Right lobe of liver (tissue), 6 donors: ENCODE results near the gene ROR2. TPM values are rescaled to one million over a fixed set of nuclear protein-coding genes. Genes with fewer than 3 reads are reported as not detected.

Experiments
- ATAC-seq, 4 donors: fragments of 200-7000 bp; cut with Tn5 transposase; one replicate each; pipeline ENCODE4 v1.9.1; 2020; ENCODE audit warnings: mild to moderate bottlenecking in 4 of 4, moderate library complexity in 4 of 4
- DNase-seq, 3 donors: peaks; one replicate each; pipeline ENCODE4 v3.0.0-alpha.2; 2020
- H3K27ac ChIP-seq, 3 donors: fragments of 200-600 bp; one replicate each; pipeline ENCODE4 v1.8.0; 2022
- H3K27me3 ChIP-seq, 2 donors: fragments of 200-600 bp; one replicate each; pipeline ENCODE4 v1.8.0; 2022
- H3K36me3 ChIP-seq, 4 donors: fragments of 200-600 bp; sonication (generic) in 1 of 4; one replicate each; pipeline versions ENCODE4 v1.5.1 to v1.8.0; 2017 to 2022; ENCODE audit warnings: control low read depth in 1 of 4
- H3K4me1 ChIP-seq, 4 donors: fragments of 200-600 bp; sonication (generic) in 1 of 4; one replicate each; pipeline versions ENCODE4 v1.5.1 to v1.8.0; 2017 to 2022; ENCODE audit warnings: control low read depth in 1 of 4
- H3K4me3 ChIP-seq, 3 donors: fragments of 200-600 bp; one replicate each; pipeline ENCODE4 v1.8.0; 2022
- H3K9me3 ChIP-seq, 4 donors: fragments of 200-600 bp; sonication (generic) in 1 of 4; one replicate each; pipeline versions ENCODE4 v1.5.1 to v1.8.0; 2017 to 2022; ENCODE audit warnings: control low read depth in 1 of 4
- POLR2A ChIP-seq: fragments of 450-650 bp; IDR thresholded peaks from one replicate; pipeline ENCODE4 v1.6.1; 2017; ENCODE audit warnings: antibody characterized with exemption, mild to moderate bottlenecking
- whole genome bisulfite sequencing: methylation state at CpG from one replicate; pipeline ENCODE4 v1.1.6; 2018; ENCODE audit warnings: low coverage, low lambda C conversion rate; ENCODE audit not compliant: insufficient coverage; ENCODE audit errors: missing lambda C conversion rate; 5-methylcytosine and 5-hydroxymethylcytosine counted together
- intact Hi-C, 2 donors: fragments of 100-400 bp; cut with DNase I; formaldehyde crosslinking; loops; one replicate each; pipeline versions ENCODE4 v1.11.2 to v1.14.1; 2022
- total RNA-seq, 6 experiments: library from RNA; depleted of rRNA in 2 of 6; stranded (reverse); fragments of >200 nt in 2 of 6; fragmentation: NEBNext Ultra II Directional in 3 of 6; extraction: Animal tissue kit (Norgen Biotek cat#: 25700) in 3 of 6; gene quantifications; one replicate each; pipeline versions ENCODE4 v1.1.0 to v1.2.4, GENCODE V29; 2016 to 2023
- TF ChIP-seq, protein P1 (sequence below), 4 donors: fragments of 200-600 bp in 3 of 4; fragments of 450-650 bp in 1 of 4; IDR thresholded peaks; one replicate each; pipeline versions ENCODE4 v1.5.1 to v1.8.0; 2016 to 2022; ENCODE audit warnings: antibody characterized with exemption in 4 of 4, mild to moderate bottlenecking in 2 of 4
- donor health status: DM: no; HTN: yes; CAD: no.
- donor health status: DM: no; HTN: no; CAD: no.
- donor health status: DM: no; HTN: no; CAD: no.
- donor health status: DM: no; HTN: yes; CAD: no.
- donor health status: DM: no; HTN: yes; CAD: no.

The ROR2 gene
- total RNA-seq, 6 experiments from 2014 or later, result 0.12 to 1.2 (median 0.49) TPM; not detected in 1

DNA sequence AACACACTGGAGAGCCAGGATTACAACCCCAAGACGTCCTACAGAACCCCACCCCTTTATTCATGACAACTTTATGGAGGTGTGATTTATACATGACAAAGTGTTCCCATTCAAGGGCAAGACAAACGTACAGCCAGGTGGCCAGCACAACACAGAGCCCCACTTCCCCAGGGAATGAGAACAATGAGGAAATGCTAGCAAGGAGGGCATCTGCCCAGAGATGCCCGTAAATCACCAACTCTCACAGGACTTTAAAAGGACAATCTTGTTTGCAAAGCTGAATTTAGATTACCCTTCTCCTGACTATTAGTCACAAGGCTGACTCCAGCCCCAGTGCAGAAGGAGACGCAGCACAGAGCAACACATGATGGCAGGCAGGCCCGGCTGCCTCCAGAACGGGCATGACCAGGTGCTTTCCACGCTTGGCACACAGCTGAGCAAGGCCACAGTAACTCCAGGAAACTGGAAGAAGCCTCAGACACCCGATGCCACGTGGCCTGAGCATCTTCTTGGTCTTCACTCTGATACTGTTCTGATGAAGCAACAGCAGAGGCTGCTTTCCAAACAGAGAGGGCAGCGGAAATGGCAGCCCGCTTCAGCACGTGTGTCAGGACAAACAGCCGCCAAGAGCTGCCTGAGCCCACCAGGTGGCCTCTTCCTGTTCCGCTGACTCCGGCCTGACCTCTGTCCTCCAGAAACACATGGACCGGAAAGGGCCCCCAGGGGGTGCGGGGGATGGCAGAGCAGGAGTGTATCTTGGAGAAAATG lies 51.4 kb downstream of the ROR2 start:
- Histone ChIP-seq H3K9me3 (no peaks in the 10 kb centered on the region), H3K4me1 (no peaks in the 10 kb centered on the region), H3K27ac (no peak overlapping the region), H3K27me3 (no peaks in the 10 kb centered on the region), H3K4me3 (no peak overlapping the region), H3K36me3 (no peaks in the 10 kb centered on the region)
- 38% methylated on average over 12 of the region's 17 CpGs for WGBS
- intact Hi-C loops, result no loop called here
- ATAC-seq (no peak), DNase-seq (peak in 1 of 3 donors; percentile 34)
- TF ChIP-seq POLR2A, result no peak
- TF ChIP-seq, protein P1, sequence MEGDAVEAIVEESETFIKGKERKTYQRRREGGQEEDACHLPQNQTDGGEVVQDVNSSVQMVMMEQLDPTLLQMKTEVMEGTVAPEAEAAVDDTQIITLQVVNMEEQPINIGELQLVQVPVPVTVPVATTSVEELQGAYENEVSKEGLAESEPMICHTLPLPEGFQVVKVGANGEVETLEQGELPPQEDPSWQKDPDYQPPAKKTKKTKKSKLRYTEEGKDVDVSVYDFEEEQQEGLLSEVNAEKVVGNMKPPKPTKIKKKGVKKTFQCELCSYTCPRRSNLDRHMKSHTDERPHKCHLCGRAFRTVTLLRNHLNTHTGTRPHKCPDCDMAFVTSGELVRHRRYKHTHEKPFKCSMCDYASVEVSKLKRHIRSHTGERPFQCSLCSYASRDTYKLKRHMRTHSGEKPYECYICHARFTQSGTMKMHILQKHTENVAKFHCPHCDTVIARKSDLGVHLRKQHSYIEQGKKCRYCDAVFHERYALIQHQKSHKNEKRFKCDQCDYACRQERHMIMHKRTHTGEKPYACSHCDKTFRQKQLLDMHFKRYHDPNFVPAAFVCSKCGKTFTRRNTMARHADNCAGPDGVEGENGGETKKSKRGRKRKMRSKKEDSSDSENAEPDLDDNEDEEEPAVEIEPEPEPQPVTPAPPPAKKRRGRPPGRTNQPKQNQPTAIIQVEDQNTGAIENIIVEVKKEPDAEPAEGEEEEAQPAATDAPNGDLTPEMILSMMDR (IDR thresholded peaks at IDR 0.05), result no peak

DNA sequence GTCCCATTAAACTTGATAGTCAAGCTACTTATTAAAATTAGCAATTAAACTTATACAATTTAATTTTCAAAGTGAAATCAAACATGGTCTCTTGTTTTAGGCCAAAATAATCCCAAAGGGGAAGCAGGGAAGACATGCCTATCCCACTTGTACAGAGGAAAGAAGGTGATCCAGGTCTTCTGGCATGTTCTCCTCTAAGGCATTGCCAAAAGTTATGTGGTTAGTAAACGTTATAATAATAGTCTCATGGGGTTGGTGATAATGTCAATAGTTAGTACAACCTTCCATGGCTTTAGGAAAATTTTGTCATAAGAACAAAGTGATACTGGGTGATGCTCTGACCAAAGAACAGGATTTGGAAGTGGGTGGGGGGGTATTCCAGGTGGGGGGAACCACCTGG lies 52.8 kb downstream of the ROR2 start:
- Histone ChIP-seq H3K27ac (no peak overlapping the region), H3K27me3 (no peaks in the 10 kb centered on the region), H3K4me1 (no peaks in the 10 kb centered on the region), H3K36me3 (no peaks in the 10 kb centered on the region), H3K4me3 (no peak overlapping the region), H3K9me3 (no peaks in the 10 kb centered on the region)
- TF ChIP-seq POLR2A, result no peak
- TF ChIP-seq, protein P1 (IDR thresholded peaks at IDR 0.05), result no peak
- intact Hi-C loops, result no loop called here
- no peak for ATAC-seq
- 14% methylated on average over 1 of the region's 1 CpG for WGBS
- no peak for DNase-seq

DNA sequence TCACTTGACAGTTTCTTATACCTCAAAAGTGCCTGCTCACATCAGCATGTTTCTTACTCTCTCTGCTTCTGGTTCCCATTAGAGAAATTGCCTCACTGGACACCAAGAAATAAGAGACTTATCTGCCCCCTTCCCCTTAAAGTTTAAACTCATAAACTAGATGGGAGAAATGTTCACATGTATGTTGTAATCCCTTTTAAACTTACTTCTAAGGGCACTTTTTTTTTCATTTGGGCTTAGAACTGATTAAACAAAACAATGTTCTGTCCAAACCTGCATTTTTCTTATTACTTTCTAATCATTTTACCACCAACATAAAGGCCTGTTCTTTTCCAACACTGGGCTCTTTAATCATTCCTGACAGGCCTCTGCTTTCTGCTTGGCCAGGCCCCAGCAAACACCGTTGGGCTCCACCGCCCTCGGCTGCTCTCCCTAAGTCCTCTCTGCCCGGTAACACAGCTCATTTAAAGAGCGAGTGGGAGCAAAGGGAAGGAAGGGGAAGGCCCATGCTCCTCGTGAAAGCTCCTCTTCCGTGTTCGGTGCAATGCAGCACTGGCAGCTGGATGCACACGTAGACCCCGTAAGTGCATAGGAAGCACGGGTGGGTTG lies 53.4 kb downstream of the ROR2 start:
- peak in 3 of 4 donors; percentile 23 to 46 (median 30) for ATAC-seq
- 17% methylated on average over 11 of the region's 11 CpGs for WGBS
- TF ChIP-seq POLR2A, result no peak
- TF ChIP-seq, protein P1 (IDR thresholded peaks at IDR 0.05), result no peak
- Histone ChIP-seq H3K9me3 (no peaks in the 10 kb centered on the region), H3K4me1 (no peaks in the 10 kb centered on the region), H3K36me3 (no peaks in the 10 kb centered on the region), H3K4me3 (no peak overlapping the region), H3K27me3 (no peaks in the 10 kb centered on the region), H3K27ac (no peak overlapping the region)
- peak in 1 of 3 donors; percentile 30 for DNase-seq
- intact Hi-C loops, result no loop called here

DNA sequence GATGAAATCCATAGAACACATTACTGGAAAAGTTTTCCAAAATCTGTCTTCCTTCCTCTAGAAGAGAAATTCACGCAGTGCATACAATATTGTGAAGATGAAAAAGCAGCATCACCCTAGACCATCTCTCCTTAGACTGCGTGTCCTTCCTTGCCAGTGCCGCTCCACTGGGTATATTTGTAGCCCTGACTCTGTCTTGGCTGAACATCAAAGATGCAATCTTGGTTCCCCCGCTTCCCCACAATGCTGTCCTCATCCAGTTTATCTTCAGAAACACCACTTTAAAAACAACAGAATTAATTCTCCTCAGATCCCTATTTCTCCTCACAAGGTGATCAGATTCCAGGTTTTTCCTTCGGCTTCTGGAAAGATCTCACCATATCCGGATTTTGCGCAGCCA lies 53.9 kb downstream of the ROR2 start:
- no peak overlapping the region for H3K27ac ChIP-seq
- TF ChIP-seq, protein P1 (IDR thresholded peaks at IDR 0.05), result no peak
- no peak for TF ChIP-seq POLR2A
- intact Hi-C loops, result no loop called here
- no peaks in the 10 kb centered on the region for H3K36me3 ChIP-seq
- ATAC-seq, result no peak
- no peaks in the 10 kb centered on the region for H3K4me1 ChIP-seq
- no peak overlapping the region for H3K4me3 ChIP-seq
- 77% methylated on average over 7 of the region's 7 CpGs for WGBS
- no peaks in the 10 kb centered on the region for H3K27me3 ChIP-seq
- DNase-seq, result no peak
- H3K9me3 ChIP-seq, result no peaks in the 10 kb centered on the region
